K562 (cell line): Measurements from ENCODE around the gene TRPV6. TPM values are rescaled to one million over a fixed set of nuclear protein-coding genes. Genes with fewer than 3 reads are reported as not detected.

Source experiments
- ATAC-seq: fragments of 200-7000 bp; cut with Tn5 transposase; 3 replicates; pipeline ENCODE4 v1.9.1; 2020; ENCODE audit warnings: moderate library complexity
- BruUV-seq: library from RNA; stranded (reverse); fragments of 400-500 nt; replicated peaks from 2 replicates; lab custom pipeline; 2021; lab: Mats Ljungman, UMichigan
- CTCF ChIA-PET: fragments of 300-600 bp; formaldehyde crosslinking; extraction: SDS; loops from one replicate; lab custom pipeline; 2021; ENCODE audit warnings: low intra/inter-chr PET ratio; lab: Yijun Ruan, JAX
- POLR2A ChIA-PET: fragments of 300-600, 350-650 bp; sonication (Branson Sonifier 250); formaldehyde crosslinking; extraction: SDS; loops from one replicate; lab custom pipeline; 2021; ENCODE audit warnings: antibody characterized with exemption, inconsistent platforms; lab: Yijun Ruan, JAX
- DNase-seq, 4 experiments: peaks; one replicate each; pipeline versions ENCODE4 v3.0.0 to v3.0.0-alpha.2; 2011 to 2018; ENCODE audit warnings: low spot score in 3 of 4, mixed read lengths in 3 of 4; ENCODE audit errors: extremely low read depth in 1 of 4
- FAIRE-seq: peaks from 2 replicates; lab custom pipeline; 2011; peaks lifted over from hg19 to GRCh38; lab: Jason Lieb, UNC
- H2AFZ ChIP-seq: 2 replicates; pipeline ENCODE4 v1.6.0; 2011; ENCODE audit warnings: low read depth, low read length, control low read depth, inconsistent platforms
- H3K27ac ChIP-seq: fragments of 200-600 bp; 3 replicates; pipeline ENCODE4 v1.8.0; 2011; ENCODE audit warnings: low read depth, mild to moderate bottlenecking, control low read depth, inconsistent platforms, low read length, moderate library complexity, mixed read lengths; ENCODE audit errors: extremely low read depth
- H3K27me3 ChIP-seq, 2 experiments: fragments of 300-600 bp in 1 of 2; 2 replicates in 1 of 2; 3 replicates in 1 of 2; pipeline versions ENCODE4 v1.6.0 to v1.8.0; 2011; ENCODE audit warnings: inconsistent platforms in 2 of 2, low read length in 2 of 2, mild to moderate bottlenecking in 1 of 2, mixed read lengths in 1 of 2, moderate library complexity in 1 of 2; ENCODE audit not compliant: control insufficient read depth in 2 of 2, insufficient read depth in 2 of 2
- H3K36me3 ChIP-seq: fragments of 300-600 bp; 3 replicates; pipeline ENCODE4 v1.8.0; 2011; ENCODE audit warnings: mild to moderate bottlenecking, low read length, inconsistent platforms; ENCODE audit not compliant: control insufficient read depth, insufficient read depth
- H3K4me1 ChIP-seq, 2 experiments: fragments of 200-600 bp in 1 of 2; replicated peaks in 1 of 2; 2 replicates in 1 of 2; 3 replicates in 1 of 2; pipeline versions ENCODE4 v1.5.1 to v1.8.0; 2011; ENCODE audit warnings: inconsistent platforms in 2 of 2, low read length in 2 of 2, mild to moderate bottlenecking in 1 of 2, mixed read lengths in 1 of 2, moderate library complexity in 1 of 2; ENCODE audit not compliant: control insufficient read depth in 2 of 2, insufficient read depth in 2 of 2
- H3K4me2 ChIP-seq: 2 replicates; pipeline ENCODE4 v1.6.1; 2011; ENCODE audit warnings: low read length, control low read depth, inconsistent platforms, mixed read lengths; ENCODE audit not compliant: insufficient read depth
- H3K4me3 ChIP-seq: fragments of 200-600 bp; sonication (generic), shearing (Covaris generic); 2 replicates; pipeline ENCODE4 v1.5.1; 2016; ENCODE audit warnings: control low read depth, inconsistent platforms
- H3K79me2 ChIP-seq: fragments of 200-600 bp; 3 replicates; pipeline ENCODE4 v1.8.0; 2011; ENCODE audit warnings: low read length, inconsistent platforms; ENCODE audit not compliant: control insufficient read depth, insufficient read depth
- H3K9ac ChIP-seq, 2 experiments: 2 replicates each; pipeline versions ENCODE4 v1.6.0 to v1.6.1; 2011; ENCODE audit warnings: low read depth in 2 of 2, low read length in 2 of 2, control low read depth in 1 of 2, inconsistent platforms in 1 of 2, mild to moderate bottlenecking in 1 of 2, mixed read lengths in 1 of 2; ENCODE audit not compliant: insufficient read depth in 1 of 2
- H3K9me1 ChIP-seq: one replicate; pipeline ENCODE4 v1.6.0; 2011; ENCODE audit warnings: inconsistent platforms, mild to moderate bottlenecking, low read length, moderate library complexity; ENCODE audit not compliant: control insufficient read depth, insufficient read depth
- H3K9me3 ChIP-seq: replicated peaks from 2 replicates; pipeline ENCODE4 v1.5.1; 2011; ENCODE audit warnings: low read depth, low read length, inconsistent platforms; ENCODE audit not compliant: control insufficient read depth, insufficient read depth
- H4K20me1 ChIP-seq: replicated peaks from 2 replicates; pipeline ENCODE4 v1.6.1; 2011; ENCODE audit warnings: low read length, inconsistent platforms, mixed read lengths; ENCODE audit not compliant: control insufficient read depth, insufficient read depth
- ARNT ChIP-seq, 2 experiments: fragments of 450-650 bp; IDR thresholded peaks; 2 replicates each; pipeline ENCODE4 v1.6.1; 2016; ENCODE audit warnings: mild to moderate bottlenecking in 1 of 2
- GABPB1 ChIP-seq: sonication (generic); formaldehyde crosslinking; IDR thresholded peaks from 2 replicates; pipeline ENCODE4 v1.8.0; 2022; ENCODE audit warnings: mild to moderate bottlenecking, missing genetic modification reagents
- KAT2B ChIP-seq: IDR thresholded peaks from one replicate; pipeline ENCODE4 v1.6.1; 2012; ENCODE audit warnings: low read depth, mild to moderate bottlenecking, control low read depth, inconsistent platforms, low read length, moderate library complexity
- NRF1 ChIP-seq, 2 experiments: fragments of 450-650 bp; IDR thresholded peaks in 1 of 2; conservative IDR thresholded peaks in 1 of 2; 2 replicates each; pipeline ENCODE4 v1.6.1; 2014; ENCODE audit warnings: mild to moderate bottlenecking in 2 of 2
- SPI1 ChIP-seq: IDR thresholded peaks from 2 replicates; pipeline ENCODE4 v1.6.1; 2011; ENCODE audit warnings: low read depth, low read length, control low read depth, borderline replicate concordance
- ZBTB7A ChIP-seq: IDR thresholded peaks from 2 replicates; pipeline ENCODE4 v1.6.1; 2011; ENCODE audit warnings: low read depth, mild to moderate bottlenecking, low read length, moderate library complexity, borderline replicate concordance; ENCODE audit not compliant: control insufficient read depth
- ZNF444 ChIP-seq: fragments of 250-450 bp; sonication (Bioruptor Pico); IDR thresholded peaks from 2 replicates; pipeline ENCODE4 v1.4.0; 2020; ENCODE audit warnings: mild to moderate bottlenecking, moderate library complexity
- ZNF644 ChIP-seq: fragments of 200-800 bp; sonication (Bioruptor generic); IDR thresholded peaks from 2 replicates; pipeline ENCODE4 v1.6.1; 2016; ENCODE audit warnings: low read depth, missing genetic modification characterization, missing compliant biosample characterization
- WGBS: fragments of 100-300 bp; shearing (Covaris generic); methylation state at CpG from one replicate; pipeline ENCODE4 v1.1.6; 2016; ENCODE audit warnings: low coverage, mixed read lengths; ENCODE audit not compliant: insufficient coverage; ENCODE audit errors: missing lambda C conversion rate; 5-methylcytosine and 5-hydroxymethylcytosine counted together
- in situ Hi-C: fragments of 300-500 bp; cut with MboI; formaldehyde crosslinking; loops from 4 replicates; pipeline ENCODE4 v1.15.0; 2018; ENCODE audit warnings: inconsistent platforms, mixed read lengths
- intact Hi-C: fragments of 100-400 bp; cut with micrococcal nuclease; formaldehyde crosslinking; loops from 2 replicates; pipeline ENCODE4 v1.14.2; 2022
- polyA plus RNA-seq, 8 experiments: library from polyadenylated mRNA; depleted of rRNA in 4 of 8; stranded (reverse) in 5 of 8; unstranded in 3 of 8; fragments of >200 nt; fragmentation: Nextera tagmentation in 2 of 8; fragmentation: Illumina TruSeq in 1 of 8; extraction: Ambion mirVana in 2 of 8; extraction: Trizol in 1 of 8; gene quantifications; 2 replicates each; pipeline versions ENCODE4 v1.2.1 to v1.2.3, GENCODE V29; 2011 to 2014; ENCODE audit warnings: inconsistent platforms in 1 of 8, missing spikeins in 1 of 8
- total RNA-seq, 7 experiments: library from RNA; depleted of rRNA in 6 of 7; stranded (reverse); fragments of >200 nt in 6 of 7; fragmentation: Illumina TruSeq in 2 of 7; extraction: Trizol in 2 of 7; gene quantifications; 2 replicates each; pipeline versions ENCODE4 v1.2.1 to v1.2.3, GENCODE V29; 2011 to 2021; ENCODE audit warnings: low replicate concordance in 1 of 7
- TF ChIP-seq, protein P1 (sequence below): fragments of 450-650 bp; IDR thresholded peaks from 2 replicates; pipeline ENCODE4 v1.6.1; 2016; ENCODE audit warnings: antibody characterized with exemption
- TF ChIP-seq, protein P2 (sequence below): fragments of 200-800 bp; sonication (Bioruptor generic); IDR thresholded peaks from 2 replicates; pipeline ENCODE4 v1.6.1; 2016; ENCODE audit warnings: missing genetic modification characterization, missing compliant biosample characterization
- TF ChIP-seq, protein P3 (sequence below): sonication (generic); IDR thresholded peaks from 2 replicates; pipeline ENCODE4 v1.6.1; 2016
- TF ChIP-seq, protein P4 (sequence below): sonication (generic); formaldehyde crosslinking; IDR thresholded peaks from 2 replicates; pipeline ENCODE4 v1.8.1; 2023; ENCODE audit warnings: mild to moderate bottlenecking, missing genetic modification reagents, moderate library complexity

TRPV6 gene
- total and polyA plus RNA-seq, 9 of the 15 experiments (the other 6 are each of a cell fraction or from before 2014, with no cell fraction given): 0.04 to 0.36 (median 0.11) TPM

DNA sequence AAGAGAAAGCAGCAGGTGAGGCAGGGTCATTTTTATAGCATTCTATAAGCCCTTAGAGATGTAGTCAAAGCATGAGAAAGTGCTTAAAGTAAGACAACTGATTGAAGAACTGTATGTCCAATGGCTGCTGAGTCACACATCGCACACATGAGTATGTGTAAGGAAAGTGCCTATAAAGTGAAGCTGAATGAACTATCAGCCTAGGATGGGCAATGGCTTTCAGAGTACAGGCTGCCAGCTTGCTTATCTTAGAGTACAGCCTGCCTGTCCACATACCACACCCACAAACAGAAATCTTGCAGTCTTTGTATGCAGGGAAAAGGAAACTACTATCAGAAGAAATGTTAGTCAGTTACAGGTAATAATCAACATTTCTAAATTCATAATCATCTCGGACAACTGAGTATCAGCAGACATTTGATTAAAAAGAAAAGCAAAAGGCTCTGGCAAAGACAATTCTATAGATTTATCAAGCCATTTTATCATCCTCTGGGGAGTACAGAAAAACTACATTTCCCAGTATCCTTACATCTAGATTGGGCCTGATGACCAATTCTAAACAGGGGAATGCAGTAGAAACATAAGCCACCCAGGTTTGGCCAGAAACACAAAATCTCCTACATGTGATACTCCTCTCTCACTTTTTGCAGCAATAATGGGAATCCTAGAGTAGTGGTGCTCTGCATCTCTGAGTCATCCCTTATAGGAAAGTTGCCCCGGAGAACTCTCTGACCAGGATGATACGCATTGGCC, 46.9 kb downstream of the TRPV6 start:
- Histone ChIP-seq H3K9ac (no peak overlapping the region), H3K4me1 (peaks cover 4 to 17% of the 10 kb centered on the region in 2 experiments; a peak in 3 of 5 replicates), H3K79me2 (no peaks in the 10 kb centered on the region), H4K20me1 (no peaks in the 10 kb centered on the region), H3K4me2 (peak overlapping the region; percentile 47), H3K27me3 (no peaks in the 10 kb centered on the region), H2AFZ (peak overlapping the region; percentile 40; the same call in 1 of the 2 replicates), H3K4me3 (no peak overlapping the region), H3K9me3 (no peaks in the 10 kb centered on the region), H3K27ac (peak overlapping the region; percentile 22; the same call in 2 of the 3 replicates), H3K9me1 (no peaks in the 10 kb centered on the region), H3K36me3 (no peaks in the 10 kb centered on the region)
- 7% methylated on average over 4 of the region's 4 CpGs for WGBS
- ChIA-PET CTCF (no interaction called here), POLR2A (interaction anchor here (0.5 to 0.9 kb wide), 3 partner anchors 170 to 1101 kb away, joined by 3 read pairs; partner anchors contain the start of gene SSBP1)
- ATAC-seq: peak; percentile 95
- no TSS peak for BruUV-seq
- peak; percentile 93 for FAIRE-seq
- in situ Hi-C loops: no loop called here
- DNase-seq: peak; percentile 70 to 82 (median 72)
- intact Hi-C loops: loop anchor here (2.0 kb wide), 1 partner anchor 20 kb away; no protein-coding TSS in a partner anchor
- TF ChIP-seq ZNF644: no peak
- TF ChIP-seq ZBTB7A: no peak
- no peak for TF ChIP-seq ZNF444 (CRISPR knock-in tag)
- TF ChIP-seq GABPB1: no peak
- TF ChIP-seq, protein P1, sequence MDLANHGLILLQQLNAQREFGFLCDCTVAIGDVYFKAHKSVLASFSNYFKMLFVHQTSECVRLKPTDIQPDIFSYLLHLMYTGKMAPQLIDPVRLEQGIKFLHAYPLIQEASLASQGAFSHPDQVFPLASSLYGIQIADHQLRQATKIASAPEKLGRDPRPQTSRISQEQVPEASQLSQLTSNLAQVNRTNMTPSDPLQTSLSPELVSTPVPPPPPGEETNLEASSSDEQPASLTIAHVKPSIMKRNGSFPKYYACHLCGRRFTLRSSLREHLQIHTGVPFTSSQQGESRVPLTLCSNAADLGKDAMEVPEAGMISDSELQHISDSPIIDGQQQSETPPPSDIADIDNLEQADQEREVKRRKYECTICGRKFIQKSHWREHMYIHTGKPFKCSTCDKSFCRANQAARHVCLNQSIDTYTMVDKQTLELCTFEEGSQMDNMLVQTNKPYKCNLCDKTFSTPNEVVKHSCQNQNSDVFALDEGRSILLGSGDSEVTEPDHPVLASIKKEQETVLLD: 0 out of 2 replicates have a peak, but pooled peaks have one; percentile 15
- no peak for TF ChIP-seq KAT2B
- TF ChIP-seq, protein P2, sequence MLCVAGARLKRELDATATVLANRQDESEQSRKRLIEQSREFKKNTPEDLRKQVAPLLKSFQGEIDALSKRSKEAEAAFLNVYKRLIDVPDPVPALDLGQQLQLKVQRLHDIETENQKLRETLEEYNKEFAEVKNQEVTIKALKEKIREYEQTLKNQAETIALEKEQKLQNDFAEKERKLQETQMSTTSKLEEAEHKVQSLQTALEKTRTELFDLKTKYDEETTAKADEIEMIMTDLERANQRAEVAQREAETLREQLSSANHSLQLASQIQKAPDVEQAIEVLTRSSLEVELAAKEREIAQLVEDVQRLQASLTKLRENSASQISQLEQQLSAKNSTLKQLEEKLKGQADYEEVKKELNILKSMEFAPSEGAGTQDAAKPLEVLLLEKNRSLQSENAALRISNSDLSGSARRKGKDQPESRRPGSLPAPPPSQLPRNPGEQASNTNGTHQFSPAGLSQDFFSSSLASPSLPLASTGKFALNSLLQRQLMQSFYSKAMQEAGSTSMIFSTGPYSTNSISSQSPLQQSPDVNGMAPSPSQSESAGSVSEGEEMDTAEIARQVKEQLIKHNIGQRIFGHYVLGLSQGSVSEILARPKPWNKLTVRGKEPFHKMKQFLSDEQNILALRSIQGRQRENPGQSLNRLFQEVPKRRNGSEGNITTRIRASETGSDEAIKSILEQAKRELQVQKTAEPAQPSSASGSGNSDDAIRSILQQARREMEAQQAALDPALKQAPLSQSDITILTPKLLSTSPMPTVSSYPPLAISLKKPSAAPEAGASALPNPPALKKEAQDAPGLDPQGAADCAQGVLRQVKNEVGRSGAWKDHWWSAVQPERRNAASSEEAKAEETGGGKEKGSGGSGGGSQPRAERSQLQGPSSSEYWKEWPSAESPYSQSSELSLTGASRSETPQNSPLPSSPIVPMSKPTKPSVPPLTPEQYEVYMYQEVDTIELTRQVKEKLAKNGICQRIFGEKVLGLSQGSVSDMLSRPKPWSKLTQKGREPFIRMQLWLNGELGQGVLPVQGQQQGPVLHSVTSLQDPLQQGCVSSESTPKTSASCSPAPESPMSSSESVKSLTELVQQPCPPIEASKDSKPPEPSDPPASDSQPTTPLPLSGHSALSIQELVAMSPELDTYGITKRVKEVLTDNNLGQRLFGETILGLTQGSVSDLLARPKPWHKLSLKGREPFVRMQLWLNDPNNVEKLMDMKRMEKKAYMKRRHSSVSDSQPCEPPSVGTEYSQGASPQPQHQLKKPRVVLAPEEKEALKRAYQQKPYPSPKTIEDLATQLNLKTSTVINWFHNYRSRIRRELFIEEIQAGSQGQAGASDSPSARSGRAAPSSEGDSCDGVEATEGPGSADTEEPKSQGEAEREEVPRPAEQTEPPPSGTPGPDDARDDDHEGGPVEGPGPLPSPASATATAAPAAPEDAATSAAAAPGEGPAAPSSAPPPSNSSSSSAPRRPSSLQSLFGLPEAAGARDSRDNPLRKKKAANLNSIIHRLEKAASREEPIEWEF (CRISPR knock-in tag): no peak
- no peak for TF ChIP-seq SPI1
- TF ChIP-seq, protein P3, sequence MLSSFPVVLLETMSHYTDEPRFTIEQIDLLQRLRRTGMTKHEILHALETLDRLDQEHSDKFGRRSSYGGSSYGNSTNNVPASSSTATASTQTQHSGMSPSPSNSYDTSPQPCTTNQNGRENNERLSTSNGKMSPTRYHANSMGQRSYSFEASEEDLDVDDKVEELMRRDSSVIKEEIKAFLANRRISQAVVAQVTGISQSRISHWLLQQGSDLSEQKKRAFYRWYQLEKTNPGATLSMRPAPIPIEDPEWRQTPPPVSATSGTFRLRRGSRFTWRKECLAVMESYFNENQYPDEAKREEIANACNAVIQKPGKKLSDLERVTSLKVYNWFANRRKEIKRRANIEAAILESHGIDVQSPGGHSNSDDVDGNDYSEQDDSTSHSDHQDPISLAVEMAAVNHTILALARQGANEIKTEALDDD: no peak
- TF ChIP-seq NRF1 (conservative IDR thresholded peaks at IDR 0.05 in 1 of 2, IDR thresholded peaks at IDR 0.05 in 1 of 2): 0 out of 4 replicates have a peak, but pooled peaks of 1 of the 2 experiments have one; percentile 21
- TF ChIP-seq, protein P4, sequence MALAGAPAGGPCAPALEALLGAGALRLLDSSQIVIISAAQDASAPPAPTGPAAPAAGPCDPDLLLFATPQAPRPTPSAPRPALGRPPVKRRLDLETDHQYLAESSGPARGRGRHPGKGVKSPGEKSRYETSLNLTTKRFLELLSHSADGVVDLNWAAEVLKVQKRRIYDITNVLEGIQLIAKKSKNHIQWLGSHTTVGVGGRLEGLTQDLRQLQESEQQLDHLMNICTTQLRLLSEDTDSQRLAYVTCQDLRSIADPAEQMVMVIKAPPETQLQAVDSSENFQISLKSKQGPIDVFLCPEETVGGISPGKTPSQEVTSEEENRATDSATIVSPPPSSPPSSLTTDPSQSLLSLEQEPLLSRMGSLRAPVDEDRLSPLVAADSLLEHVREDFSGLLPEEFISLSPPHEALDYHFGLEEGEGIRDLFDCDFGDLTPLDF (CRISPR knock-in tag): no peak
- TF ChIP-seq ARNT (IDR thresholded peaks at IDR 0.05): no peak
